ENCODE data around the gene NDUFB5.

Gene NDUFB5

DNA sequence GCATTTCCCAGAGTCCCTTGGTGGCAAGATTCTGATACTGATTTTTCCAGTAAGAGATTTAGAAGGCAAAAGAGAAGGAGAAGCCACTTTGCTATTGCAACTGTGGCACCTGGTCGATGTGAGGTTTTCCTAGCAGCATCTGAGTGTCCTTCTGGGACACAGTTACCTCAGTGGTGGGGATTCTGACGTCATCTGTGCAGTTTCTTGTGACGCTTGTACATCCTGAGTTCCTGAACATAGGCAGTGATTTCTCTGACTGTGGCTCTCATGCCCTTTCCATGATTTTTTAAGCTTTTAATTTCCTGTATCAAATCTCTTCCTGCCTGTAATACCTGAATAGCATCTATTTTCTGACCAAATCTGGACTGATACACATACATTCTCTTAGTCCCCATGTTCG lies 57.2 kb downstream of the NDUFB5 start:
- no CpG with 5 or more reads among the region's 4 CpGs for WGBS, 2 donors (ENCODE audit: extremely low coverage in 2 of 2, insufficient read length in 2 of 2, insufficient replicate concordance in 1 of 2)
- no peak for DNase-seq (ENCODE audit: low spot score)
- no peaks in the 10 kb centered on the region for H3K27me3 ChIP-seq (ENCODE audit: control insufficient read depth in 3 of 3, insufficient read depth in 3 of 3, low read depth in 1 of 3, low read length in 3 of 3)
- no peak overlapping the region for H3K18ac ChIP-seq (ENCODE audit: low read length)
- no peak overlapping the region for H3K4ac ChIP-seq (ENCODE audit: low read length)
- H3K27ac ChIP-seq (replicated peaks; ENCODE audit: low read length): no peak overlapping the region
- peaks cover 3 to 17% of the 10 kb centered on the region in 2 donors for H3K4me1 ChIP-seq (ENCODE audit: control insufficient read depth in 2 of 2, insufficient read depth in 1 of 2, low read depth in 1 of 2, low read length in 2 of 2)
- no peak overlapping the region for H2BK120ac ChIP-seq (ENCODE audit: low read depth, low read length)
- H2AK5ac ChIP-seq (ENCODE audit: low read depth, low read length): no peak overlapping the region
- no peak overlapping the region for H3K14ac ChIP-seq (ENCODE audit: low read length)
- H4K8ac ChIP-seq (ENCODE audit: low read depth, low read length): no peak overlapping the region
- no peak overlapping the region for H4K91ac ChIP-seq (ENCODE audit: low read depth, low read length, poor library complexity)
- no peak overlapping the region for H3K23ac ChIP-seq (ENCODE audit: low read depth, low read length, poor library complexity)
- no peak overlapping the region for H2AFZ ChIP-seq (ENCODE audit: low read length)
- peaks cover 0 to 6% of the 10 kb centered on the region in 2 donors for H3K36me3 ChIP-seq (replicated peaks in 1 of 2; ENCODE audit: control insufficient read depth in 2 of 2, insufficient read depth in 2 of 2, low read length in 2 of 2)
- no peak overlapping the region for H2BK5ac ChIP-seq (ENCODE audit: low read length)
- H2BK15ac ChIP-seq (ENCODE audit: low read length): no peak overlapping the region
- no peaks in the 10 kb centered on the region for H3K9me3 ChIP-seq (replicated peaks in 1 of 2; ENCODE audit: control insufficient read depth in 2 of 2, insufficient read depth in 1 of 2, low read depth in 1 of 2, low read length in 2 of 2)
- H2BK12ac ChIP-seq (ENCODE audit: low read length): no peak overlapping the region
- H3K9ac ChIP-seq (ENCODE audit: low read depth, low read length, poor library complexity): no peak overlapping the region
- no peak overlapping the region for H3K4me2 ChIP-seq (ENCODE audit: insufficient read depth, low read length, poor library complexity, severe bottlenecking)
- peaks cover 3% of the 10 kb centered on the region for H3K79me1 ChIP-seq (ENCODE audit: low read depth, low read length)
- H3K4me3 ChIP-seq (ENCODE audit: low read length in 2 of 2): no peak overlapping the region

DNA sequence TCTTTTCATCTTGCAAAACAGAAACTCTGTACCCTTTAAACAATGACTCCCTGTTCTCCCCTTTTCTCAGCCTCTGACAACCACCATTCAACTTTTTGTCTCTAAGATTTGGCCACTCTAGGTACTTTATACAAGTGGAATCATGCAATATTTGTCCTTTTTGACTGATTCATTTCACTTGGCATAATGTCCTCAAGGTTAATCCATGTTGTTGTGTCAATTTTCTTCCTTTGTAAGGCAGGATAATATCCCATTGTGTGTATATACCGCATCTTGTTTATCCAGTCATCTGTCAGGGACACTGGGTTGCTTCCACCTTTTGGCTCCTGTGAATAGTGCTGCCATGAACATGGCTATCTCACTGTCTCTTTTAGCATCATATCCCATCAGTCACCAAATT lies 58.5 kb downstream of the NDUFB5 start:
- H3K23ac ChIP-seq (ENCODE audit: low read depth, low read length, poor library complexity): no peak overlapping the region
- H3K36me3 ChIP-seq (replicated peaks in 1 of 2; ENCODE audit: control insufficient read depth in 2 of 2, insufficient read depth in 2 of 2, low read length in 2 of 2): no peaks in the 10 kb centered on the region
- no peak overlapping the region for H2BK120ac ChIP-seq (ENCODE audit: low read depth, low read length)
- H4K91ac ChIP-seq (ENCODE audit: low read depth, low read length, poor library complexity): no peak overlapping the region
- no peak overlapping the region for H2BK15ac ChIP-seq (ENCODE audit: low read length)
- no peak overlapping the region for H3K18ac ChIP-seq (ENCODE audit: low read length)
- no peak overlapping the region for H4K8ac ChIP-seq (ENCODE audit: low read depth, low read length)
- no peak for DNase-seq (ENCODE audit: low spot score)
- H2AK5ac ChIP-seq (ENCODE audit: low read depth, low read length): no peak overlapping the region
- no peaks in the 10 kb centered on the region for H3K27me3 ChIP-seq (ENCODE audit: control insufficient read depth in 3 of 3, insufficient read depth in 3 of 3, low read depth in 1 of 3, low read length in 3 of 3)
- H3K9me3 ChIP-seq (replicated peaks in 1 of 2; ENCODE audit: control insufficient read depth in 2 of 2, insufficient read depth in 1 of 2, low read depth in 1 of 2, low read length in 2 of 2): no peaks in the 10 kb centered on the region
- H3K4me3 ChIP-seq (ENCODE audit: low read length in 2 of 2): no peak overlapping the region
- peaks cover 3% of the 10 kb centered on the region for H3K79me1 ChIP-seq (ENCODE audit: low read depth, low read length)
- H3K4me2 ChIP-seq (ENCODE audit: insufficient read depth, low read length, poor library complexity, severe bottlenecking): no peak overlapping the region
- no peak overlapping the region for H2BK12ac ChIP-seq (ENCODE audit: low read length)
- peaks cover 3 to 17% of the 10 kb centered on the region in 2 donors for H3K4me1 ChIP-seq (ENCODE audit: control insufficient read depth in 2 of 2, insufficient read depth in 1 of 2, low read depth in 1 of 2, low read length in 2 of 2)
- H2BK5ac ChIP-seq (ENCODE audit: low read length): no peak overlapping the region
- no peak overlapping the region for H2AFZ ChIP-seq (ENCODE audit: low read length)
- H3K9ac ChIP-seq (ENCODE audit: low read depth, low read length, poor library complexity): no peak overlapping the region
- WGBS, 2 donors (ENCODE audit: extremely low coverage in 2 of 2, insufficient read length in 2 of 2, insufficient replicate concordance in 1 of 2): no CpG with 5 or more reads among the region's 1 CpG
- no peak overlapping the region for H3K4ac ChIP-seq (ENCODE audit: low read length)
- no peak overlapping the region for H3K27ac ChIP-seq (replicated peaks; ENCODE audit: low read length)
- no peak overlapping the region for H3K14ac ChIP-seq (ENCODE audit: low read length)

- no peak overlapping the region for H2BK5ac ChIP-seq (ENCODE audit: low read length)
- H3K27me3 ChIP-seq (ENCODE audit: control insufficient read depth in 3 of 3, insufficient read depth in 3 of 3, low read depth in 1 of 3, low read length in 3 of 3): no peaks in the 10 kb centered on the region
- H3K79me1 ChIP-seq (ENCODE audit: low read depth, low read length): peaks cover 5% of the 10 kb centered on the region
- H3K4me3 ChIP-seq (ENCODE audit: low read length in 2 of 2): no peak overlapping the region
- H2AK5ac ChIP-seq (ENCODE audit: low read depth, low read length): no peak overlapping the region
- DNase-seq (ENCODE audit: low spot score): no peak
- H3K4me1 ChIP-seq (ENCODE audit: control insufficient read depth in 2 of 2, insufficient read depth in 1 of 2, low read depth in 1 of 2, low read length in 2 of 2): peaks cover 3 to 17% of the 10 kb centered on the region in 2 donors
- H3K27ac ChIP-seq (replicated peaks; ENCODE audit: low read length): no peak overlapping the region
- H2AFZ ChIP-seq (ENCODE audit: low read length): no peak overlapping the region
- no peak overlapping the region for H2BK12ac ChIP-seq (ENCODE audit: low read length)
- no peak overlapping the region for H2BK120ac ChIP-seq (ENCODE audit: low read depth, low read length)
- no peak overlapping the region for H3K18ac ChIP-seq (ENCODE audit: low read length)
- no peak overlapping the region for H4K8ac ChIP-seq (ENCODE audit: low read depth, low read length)
- no peak overlapping the region for H3K4me2 ChIP-seq (ENCODE audit: insufficient read depth, low read length, poor library complexity, severe bottlenecking)
- no peaks in the 10 kb centered on the region for H3K36me3 ChIP-seq (replicated peaks in 1 of 2; ENCODE audit: control insufficient read depth in 2 of 2, insufficient read depth in 2 of 2, low read length in 2 of 2)
- no peaks in the 10 kb centered on the region for H3K9me3 ChIP-seq (replicated peaks in 1 of 2; ENCODE audit: control insufficient read depth in 2 of 2, insufficient read depth in 1 of 2, low read depth in 1 of 2, low read length in 2 of 2)
- no peak overlapping the region for H3K23ac ChIP-seq (ENCODE audit: low read depth, low read length, poor library complexity)
- no peak overlapping the region for H3K4ac ChIP-seq (ENCODE audit: low read length)
- H3K9ac ChIP-seq (ENCODE audit: low read depth, low read length, poor library complexity): no peak overlapping the region
- H4K91ac ChIP-seq (ENCODE audit: low read depth, low read length, poor library complexity): no peak overlapping the region
- WGBS, 2 donors (ENCODE audit: extremely low coverage in 2 of 2, insufficient read length in 2 of 2, insufficient replicate concordance in 1 of 2): no CpG with 5 or more reads among the region's 1 CpG
- H3K14ac ChIP-seq (ENCODE audit: low read length): no peak overlapping the region
- no peak overlapping the region for H2BK15ac ChIP-seq (ENCODE audit: low read length)
Measured at GRCh38 chr3:179666030-179666429, 61.4 kb downstream of the NDUFB5 start.

DNA sequence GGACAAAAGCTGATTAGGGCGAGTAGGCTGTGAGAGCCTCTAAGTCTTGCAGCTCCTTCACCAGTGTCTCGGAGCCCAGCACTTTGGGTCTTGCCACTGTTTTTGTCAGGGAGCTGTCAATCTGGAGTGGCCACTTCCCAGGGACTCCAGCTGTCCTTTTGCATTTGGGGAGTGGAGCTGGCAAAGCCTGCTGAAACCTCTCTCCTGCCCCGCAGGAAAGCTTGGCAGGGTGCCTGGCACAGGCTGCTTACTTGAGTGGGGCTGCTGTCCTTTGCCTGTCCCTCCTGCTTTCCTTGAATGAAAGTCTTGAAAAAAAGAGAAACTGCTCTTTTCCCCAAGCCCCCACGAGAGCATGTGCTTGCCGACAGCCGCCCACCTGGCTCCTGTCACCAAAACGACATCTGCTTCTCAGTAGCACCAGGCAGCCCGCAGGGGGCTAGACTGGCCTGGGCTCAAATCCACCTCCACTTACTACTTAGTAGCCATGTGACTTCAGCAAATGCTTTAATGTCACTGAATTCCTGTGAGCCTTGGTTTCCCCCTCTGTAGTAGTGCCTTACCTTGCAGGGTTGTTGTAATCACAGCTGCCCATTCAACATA lies 61.9 kb downstream of the NDUFB5 start:
- Histone ChIP-seq H3K9ac (ENCODE audit: low read depth, low read length, poor library complexity) (no peak overlapping the region), H3K9me3 (replicated peaks in 1 of 2; ENCODE audit: control insufficient read depth in 2 of 2, insufficient read depth in 1 of 2, low read depth in 1 of 2, low read length in 2 of 2) (peaks cover 0 to 3% of the 10 kb centered on the region in 2 donors), H2BK5ac (ENCODE audit: low read length) (no peak overlapping the region), H3K79me1 (ENCODE audit: low read depth, low read length) (peaks cover 5% of the 10 kb centered on the region), H2AK5ac (ENCODE audit: low read depth, low read length) (no peak overlapping the region), H2AFZ (ENCODE audit: low read length) (no peak overlapping the region), H3K27me3 (ENCODE audit: control insufficient read depth in 3 of 3, insufficient read depth in 3 of 3, low read depth in 1 of 3, low read length in 3 of 3) (no peaks in the 10 kb centered on the region), H3K4ac (ENCODE audit: low read length) (no peak overlapping the region), H4K8ac (ENCODE audit: low read depth, low read length) (no peak overlapping the region), H4K91ac (ENCODE audit: low read depth, low read length, poor library complexity) (no peak overlapping the region), H3K14ac (ENCODE audit: low read length) (no peak overlapping the region), H3K4me3 (ENCODE audit: low read length in 2 of 2) (no peak overlapping the region), H3K18ac (ENCODE audit: low read length) (no peak overlapping the region), H3K23ac (ENCODE audit: low read depth, low read length, poor library complexity) (no peak overlapping the region), H3K36me3 (replicated peaks in 1 of 2; ENCODE audit: control insufficient read depth in 2 of 2, insufficient read depth in 2 of 2, low read length in 2 of 2) (peaks cover 0 to 4% of the 10 kb centered on the region in 2 donors), H3K4me1 (ENCODE audit: control insufficient read depth in 2 of 2, insufficient read depth in 1 of 2, low read depth in 1 of 2, low read length in 2 of 2) (peaks cover 3 to 16% of the 10 kb centered on the region in 2 donors), H2BK120ac (ENCODE audit: low read depth, low read length) (no peak overlapping the region), H2BK12ac (ENCODE audit: low read length) (no peak overlapping the region), H3K27ac (replicated peaks; ENCODE audit: low read length) (no peak overlapping the region), H3K4me2 (ENCODE audit: insufficient read depth, low read length, poor library complexity, severe bottlenecking) (no peak overlapping the region), H2BK15ac (ENCODE audit: low read length) (no peak overlapping the region)
- no peak for DNase-seq (ENCODE audit: low spot score)
- WGBS, 2 donors (ENCODE audit: extremely low coverage in 2 of 2, insufficient read length in 2 of 2, insufficient replicate concordance in 1 of 2): no CpG with 5 or more reads among the region's 8 CpGs
